HG03139 (cell line): ENCODE measurements around the gene BMPR1A.

ENCODE experiments used
- ATAC-seq: cut with Tn5 transposase; IDR thresholded peaks from one replicate; pipeline ENCODE4 v1.9.1; 2021; ENCODE audit not compliant: unreplicated experiment

Gene BMPR1A

DNA sequence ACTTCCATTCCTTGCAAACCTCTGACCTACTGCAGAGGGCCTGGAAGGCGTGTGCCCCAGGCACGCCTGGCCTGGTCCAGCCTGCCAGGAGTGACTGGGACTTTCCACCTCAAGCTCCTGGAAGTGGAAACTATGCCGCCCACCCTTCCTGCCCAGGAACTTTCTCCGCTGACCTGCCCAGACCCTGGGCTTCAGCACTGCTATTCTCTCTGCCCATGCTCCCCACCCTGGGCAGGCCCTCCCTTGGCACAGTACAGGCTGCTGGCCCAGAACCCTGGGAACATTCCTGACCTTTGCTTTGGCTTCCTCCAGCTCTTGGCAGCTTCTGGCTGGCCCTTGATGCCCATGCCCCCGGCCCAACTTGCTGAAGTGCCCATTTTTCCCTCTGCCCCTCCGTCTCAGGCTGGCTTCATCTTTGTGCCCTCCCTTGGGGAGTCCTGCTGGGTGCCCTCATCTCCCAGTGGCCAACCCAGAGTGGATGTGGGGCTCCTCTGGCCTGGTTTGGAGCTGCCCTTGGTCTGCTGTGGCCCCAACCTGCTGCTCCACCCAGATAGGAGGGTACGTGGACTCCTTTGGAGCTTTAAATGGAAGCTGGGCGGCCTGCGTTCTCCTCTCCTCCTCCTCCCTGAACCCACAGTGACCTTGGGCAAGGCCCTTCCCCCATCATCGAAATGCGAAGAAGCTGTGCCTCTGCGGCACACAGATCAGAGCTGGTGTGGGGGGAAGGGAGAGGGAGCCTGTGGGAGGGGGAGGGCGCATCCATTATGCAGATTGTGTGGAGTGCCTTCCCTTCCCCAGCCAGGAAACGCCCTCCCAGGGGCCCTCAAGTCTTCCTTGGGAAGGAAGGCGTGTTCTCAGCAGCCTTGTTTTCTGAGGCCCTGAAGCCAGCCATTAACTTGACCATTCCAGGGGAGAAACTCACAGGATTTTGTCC lies 197.6 kb downstream of the BMPR1A start:
- ATAC-seq: no peak

DNA sequence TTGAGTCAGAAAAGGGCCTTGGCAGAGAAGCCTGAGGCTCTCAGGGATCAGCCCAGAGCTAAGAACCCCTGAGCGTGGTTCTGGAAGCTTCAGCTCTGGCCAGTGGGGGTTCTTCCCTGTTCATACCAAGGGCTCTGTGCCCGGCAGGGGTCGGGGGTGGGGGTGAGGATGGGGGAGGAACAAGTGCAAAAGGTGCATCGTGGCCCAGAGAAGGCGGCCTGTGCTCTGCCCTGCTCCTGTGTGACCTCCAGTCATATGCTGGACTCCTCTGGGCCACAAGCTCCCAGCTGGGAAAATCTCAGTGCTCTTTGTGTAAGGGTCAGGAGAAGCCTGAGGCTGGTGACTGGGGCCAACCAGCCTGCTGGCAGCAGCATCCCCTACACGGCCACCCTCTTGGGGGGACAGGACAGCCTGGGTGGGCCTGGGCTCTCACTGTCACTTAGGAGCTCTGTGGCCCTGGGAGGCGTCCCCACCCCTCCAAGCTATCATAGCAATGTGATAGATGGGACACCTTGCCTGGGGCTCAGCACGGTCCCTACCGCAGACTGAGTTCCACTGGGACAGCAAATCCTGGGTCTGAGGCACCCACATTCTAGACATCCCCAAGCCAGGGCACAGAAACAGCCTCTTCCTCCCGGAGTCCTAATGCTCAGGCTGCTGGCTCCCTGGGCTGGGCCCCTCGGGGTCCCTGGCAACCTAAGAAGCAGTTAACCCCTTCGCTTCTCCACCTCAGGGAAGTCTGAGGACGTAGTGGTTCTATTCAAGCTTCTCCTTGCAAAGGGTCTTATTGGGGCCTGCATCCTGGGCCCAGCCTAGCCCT lies 198.5 kb downstream of the BMPR1A start:
- ATAC-seq: no peak

DNA sequence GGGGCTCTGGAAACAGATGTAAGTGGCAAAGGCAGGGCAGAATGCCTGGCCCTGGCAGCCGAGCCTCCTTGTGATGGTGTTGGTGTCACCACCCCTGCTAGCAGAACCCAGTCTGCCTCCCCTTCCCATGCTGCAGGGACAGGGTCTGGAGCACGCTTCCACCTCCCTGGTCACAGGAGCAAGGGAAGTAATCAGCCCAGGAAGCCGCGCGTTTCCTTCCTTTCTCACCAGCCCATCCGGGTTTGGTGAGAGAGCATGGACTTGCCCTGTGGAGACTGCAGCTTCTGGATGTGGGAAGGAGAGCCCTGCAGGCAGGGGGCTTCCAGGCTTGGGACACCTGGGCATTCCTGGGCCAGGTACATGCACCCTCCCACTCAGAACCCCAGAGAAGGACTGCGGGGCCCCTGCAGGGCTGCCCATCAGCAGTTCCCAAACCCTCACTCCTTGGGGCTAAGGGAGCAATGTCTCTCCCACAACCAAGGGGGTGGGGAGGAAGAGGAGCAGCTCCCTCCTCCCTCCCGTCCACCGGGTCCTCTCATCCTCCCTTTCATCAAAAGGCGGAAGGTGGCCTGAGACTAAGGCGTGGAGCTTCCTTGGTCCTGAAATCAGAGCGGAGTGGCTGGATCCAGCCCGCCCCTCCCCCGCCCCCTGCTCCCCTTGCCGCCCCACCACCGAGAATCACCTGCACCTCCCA lies 199.2 kb downstream of the BMPR1A start:
- ATAC-seq: no peak

DNA sequence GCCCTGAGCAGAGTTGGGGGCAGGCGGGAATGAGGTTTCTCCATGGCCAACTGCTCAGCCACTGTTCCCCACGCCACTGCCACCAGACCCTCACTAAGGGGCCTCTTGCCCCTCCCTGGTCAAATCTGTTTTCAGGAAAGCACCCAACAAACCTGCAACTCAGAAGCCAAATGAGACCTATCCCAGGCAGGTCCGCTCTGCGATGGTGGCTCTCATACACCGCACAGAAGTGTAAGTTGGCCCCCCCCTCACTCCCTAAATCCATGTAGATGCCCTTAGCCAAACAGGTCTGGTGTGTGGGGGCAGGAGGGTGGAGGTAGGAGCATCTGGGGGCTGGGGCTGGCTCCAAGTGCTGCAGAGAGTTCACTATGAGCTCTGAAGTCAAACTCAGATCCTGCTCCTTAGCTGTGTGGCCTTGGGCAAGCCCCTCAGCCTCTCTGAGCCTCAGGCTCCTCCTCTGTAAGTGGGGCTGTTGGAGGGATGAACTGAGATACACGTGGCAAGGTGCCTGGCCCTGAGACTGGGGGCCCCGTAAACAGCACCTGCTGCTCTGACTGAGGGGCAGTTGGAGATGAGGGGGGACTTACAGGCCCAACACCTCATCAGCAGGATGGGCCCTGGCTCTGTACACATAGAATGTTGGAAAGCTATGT lies 199.9 kb downstream of the BMPR1A start:
- no peak for ATAC-seq

DNA sequence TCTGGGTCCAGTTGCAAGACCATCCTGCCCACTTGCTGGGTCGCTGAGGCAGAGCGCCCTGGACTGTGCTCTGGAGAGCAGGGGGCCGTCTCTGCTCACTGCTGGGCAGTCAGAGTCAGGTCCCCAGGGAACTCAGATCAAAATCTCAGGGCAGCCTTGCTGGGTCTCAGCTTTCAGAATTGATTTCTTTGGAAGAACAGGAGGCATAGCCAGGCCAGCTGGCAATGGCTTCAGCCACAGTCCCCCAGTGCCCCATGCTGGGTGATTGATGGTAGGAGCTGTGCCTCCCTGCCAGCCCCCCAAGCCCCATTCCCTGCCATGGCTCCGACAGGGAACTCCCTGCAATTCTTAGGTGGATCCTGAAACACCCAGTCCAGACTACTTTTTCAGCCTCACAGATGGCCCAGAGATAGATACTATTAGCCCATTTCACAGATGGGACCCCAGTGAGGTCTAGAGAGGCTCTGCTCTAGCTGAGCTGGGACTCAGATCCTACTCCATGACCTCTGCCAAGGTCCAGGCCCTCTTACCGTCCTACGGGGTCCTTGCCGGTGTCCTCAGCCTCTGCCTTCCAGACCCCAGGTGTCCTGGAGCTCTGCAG lies 200.5 kb downstream of the BMPR1A start:
- ATAC-seq: no peak

DNA sequence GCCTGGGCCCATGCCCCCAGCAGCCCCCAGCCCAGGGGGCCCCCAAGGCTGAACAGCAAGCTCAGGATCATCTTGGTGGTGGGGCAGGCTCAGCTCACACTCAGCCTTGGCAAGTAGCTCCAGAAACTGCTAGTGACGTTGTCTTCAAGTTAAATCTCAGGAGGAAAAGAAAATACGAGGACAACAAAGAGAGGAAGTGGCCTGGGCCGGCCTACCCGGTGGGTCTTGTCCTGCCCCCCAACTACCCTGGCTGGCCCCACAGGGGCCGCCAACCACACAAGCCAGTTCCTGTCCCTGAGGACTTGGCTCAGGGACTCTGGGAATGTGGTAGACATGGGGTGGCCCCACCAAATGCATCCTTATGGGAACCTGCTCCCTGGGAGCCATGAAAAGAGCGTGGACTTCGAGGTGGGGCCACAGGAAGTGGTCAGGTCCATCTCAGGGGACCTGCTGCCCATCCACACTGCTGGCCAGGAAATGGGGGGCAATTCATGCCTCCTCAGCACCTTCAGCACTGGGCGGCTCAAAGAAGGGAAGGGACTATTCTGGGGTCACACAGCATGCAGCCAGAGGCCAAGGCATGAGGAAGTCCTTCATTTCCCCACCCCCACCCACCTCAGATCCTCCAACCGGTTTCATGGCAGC lies 201.2 kb downstream of the BMPR1A start, which contains the start of gene MMRN2:
TSS of gene MMRN2 (minus strand) at position 145 of the 645 bp plus-strand sequence. CDS start at position 71, 74 bp downstream.
- no peak for ATAC-seq

DNA sequence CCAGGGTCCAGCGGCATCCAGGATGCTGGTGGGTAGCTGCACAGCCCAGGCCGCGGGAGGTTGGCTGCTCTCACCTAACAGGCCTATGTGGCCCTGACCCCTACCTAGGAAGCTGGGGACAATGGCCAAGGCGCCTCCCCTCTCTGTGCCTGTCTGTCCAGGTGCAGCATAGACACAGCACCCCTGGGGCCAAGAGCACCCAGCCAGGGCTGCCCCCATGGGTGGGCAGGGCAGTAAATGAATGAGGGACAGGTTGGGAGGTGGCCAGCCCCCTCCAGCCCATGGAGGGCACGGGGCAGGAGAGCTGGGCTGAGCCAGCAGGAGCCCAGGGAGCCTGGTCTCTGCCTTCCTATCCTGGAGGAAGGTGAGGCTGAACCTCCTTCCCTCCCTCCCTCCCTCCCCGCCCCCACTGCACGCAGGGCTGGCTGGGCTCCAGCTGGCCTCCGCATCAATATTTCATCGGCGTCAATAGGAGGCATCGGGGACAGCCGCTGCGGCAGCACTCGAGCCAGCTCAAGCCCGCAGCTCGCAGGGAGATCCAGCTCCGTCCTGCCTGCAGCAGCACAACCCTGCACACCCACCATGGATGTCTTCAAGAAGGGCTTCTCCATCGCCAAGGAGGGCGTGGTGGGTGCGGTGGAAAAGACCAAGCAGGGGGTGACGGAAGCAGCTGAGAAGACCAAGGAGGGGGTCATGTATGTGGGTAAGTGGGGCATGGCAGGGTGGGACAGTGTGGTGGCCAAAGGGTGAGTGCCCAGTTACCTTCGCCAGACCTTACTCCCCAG lies 201.9 kb downstream of the BMPR1A start, which contains the start of gene SNCG:
TSS of gene SNCG (plus strand) at position 484 of the 785 bp plus-strand sequence. CDS start at position 583, 99 bp downstream.
- no peak for ATAC-seq

DNA sequence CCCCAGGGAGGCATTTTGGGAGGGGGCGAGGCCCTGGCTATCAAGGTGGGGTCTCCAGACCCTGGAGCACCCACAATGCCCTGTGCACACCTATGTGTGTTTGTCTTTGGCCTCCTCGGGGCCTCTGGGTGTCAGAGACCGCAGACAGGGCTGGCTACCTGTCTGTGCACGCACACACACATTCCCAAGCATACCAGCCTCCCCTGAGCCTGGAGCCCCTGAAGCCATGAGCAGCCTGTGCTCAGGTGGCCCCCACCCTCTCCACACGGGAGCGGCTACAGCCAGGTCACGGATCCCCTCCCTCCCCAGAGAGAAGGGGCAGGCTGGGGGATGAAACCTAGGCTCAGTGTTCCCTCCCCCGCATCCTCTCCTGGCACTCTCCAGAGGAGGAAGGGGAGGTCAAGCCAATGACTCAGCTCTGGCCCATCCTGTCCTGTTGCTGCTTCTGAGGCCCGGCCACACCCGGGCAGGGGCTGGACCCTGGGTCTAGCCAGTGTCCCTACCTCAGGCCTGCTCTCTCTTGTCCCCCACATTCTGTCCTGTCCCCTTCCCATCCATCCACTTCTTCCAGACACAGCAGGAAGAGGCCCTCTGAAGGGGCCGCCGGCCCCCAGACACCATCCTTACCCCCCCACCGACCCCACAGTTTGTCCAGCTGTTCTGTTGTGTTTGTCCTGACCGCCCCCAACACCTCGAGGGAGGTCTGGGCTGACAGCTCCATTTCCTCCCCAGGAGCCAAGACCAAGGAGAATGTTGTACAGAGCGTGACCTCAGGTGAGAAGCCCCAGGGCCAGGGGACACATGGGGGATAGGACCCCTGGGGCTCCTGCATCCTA lies 202.7 kb downstream of the BMPR1A start:
- ATAC-seq: no peak

DNA sequence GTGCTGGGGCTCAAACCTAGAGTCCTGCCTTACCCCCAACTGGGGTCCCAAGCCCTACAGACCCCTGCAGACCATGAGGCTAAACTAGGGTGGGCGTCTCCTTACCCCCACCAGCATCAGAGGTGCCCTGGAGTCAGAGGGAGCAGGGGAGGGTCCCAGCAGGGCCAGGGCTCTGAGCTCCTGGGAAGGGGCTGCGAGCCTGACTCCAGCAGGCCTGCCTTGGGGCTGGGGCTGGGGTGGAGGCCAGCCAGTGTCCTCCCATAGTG lies 203.3 kb downstream of the BMPR1A start:
- ATAC-seq: no peak

DNA sequence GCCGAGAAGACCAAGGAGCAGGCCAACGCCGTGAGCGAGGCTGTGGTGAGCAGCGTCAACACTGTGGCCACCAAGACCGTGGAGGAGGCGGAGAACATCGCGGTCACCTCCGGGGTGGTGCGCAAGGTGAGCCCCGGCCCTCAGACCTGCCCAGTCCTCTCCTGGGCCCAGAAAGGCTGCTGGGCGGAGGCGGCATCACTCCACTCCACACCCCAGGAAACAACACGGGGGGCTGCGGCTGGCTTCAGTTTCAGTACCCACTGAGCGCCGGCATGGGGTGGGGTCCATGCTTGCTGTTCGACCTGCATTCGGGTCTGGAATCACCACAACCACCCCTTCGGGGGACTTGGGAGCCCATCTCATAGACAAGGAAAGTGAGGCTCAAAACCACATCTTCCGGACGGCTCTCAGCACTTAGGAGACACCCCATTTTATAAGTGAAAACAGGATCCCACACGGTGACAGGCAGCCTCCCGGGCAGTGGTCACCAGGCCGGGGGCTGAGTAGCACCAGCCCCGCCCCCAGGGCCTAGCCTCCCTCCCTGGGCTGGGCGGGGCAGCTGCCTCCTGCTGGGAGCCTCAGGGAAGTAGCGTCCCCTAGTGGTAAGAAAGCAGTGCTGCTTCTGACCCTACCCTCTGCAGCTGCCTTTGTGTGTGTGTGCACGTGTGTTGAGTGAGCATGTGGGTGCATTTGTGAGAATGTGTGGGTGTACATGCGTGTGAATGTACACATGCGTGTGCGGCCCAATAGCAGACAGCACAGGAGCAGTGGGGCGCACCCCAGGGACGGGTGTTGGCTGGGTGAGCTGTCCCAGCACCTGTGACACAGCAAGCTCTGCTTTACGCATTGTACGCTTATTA lies 203.8 kb downstream of the BMPR1A start:
- ATAC-seq: no peak

DNA sequence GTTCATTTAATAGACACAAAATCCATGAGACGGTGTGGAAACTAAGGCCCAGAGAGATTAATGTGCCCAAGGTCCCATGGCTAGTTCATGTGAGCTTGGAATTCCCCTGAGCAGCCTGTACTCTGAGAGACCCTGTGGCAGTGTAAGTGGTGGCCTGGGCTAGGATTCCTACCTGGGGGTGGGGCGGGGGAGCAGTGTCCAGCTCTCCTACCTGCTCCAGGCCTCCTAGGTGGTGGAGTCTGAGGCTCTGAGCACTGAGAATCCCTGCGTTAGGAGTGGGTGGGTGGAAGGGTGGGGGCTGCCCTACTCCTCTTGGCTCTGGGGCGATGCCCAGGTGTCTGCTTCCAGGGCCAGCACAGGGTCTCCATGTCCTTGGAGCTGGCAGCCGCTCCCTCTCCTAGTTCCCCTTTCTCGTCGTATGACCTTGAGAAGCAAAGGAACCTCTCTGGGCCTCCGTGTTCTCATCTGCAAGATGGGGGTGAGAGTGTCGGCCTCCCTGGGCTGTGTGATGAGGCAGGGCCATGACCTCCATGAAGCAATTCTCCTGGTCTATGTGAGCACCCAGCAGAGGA lies 204.5 kb downstream of the BMPR1A start:
- no peak for ATAC-seq

DNA sequence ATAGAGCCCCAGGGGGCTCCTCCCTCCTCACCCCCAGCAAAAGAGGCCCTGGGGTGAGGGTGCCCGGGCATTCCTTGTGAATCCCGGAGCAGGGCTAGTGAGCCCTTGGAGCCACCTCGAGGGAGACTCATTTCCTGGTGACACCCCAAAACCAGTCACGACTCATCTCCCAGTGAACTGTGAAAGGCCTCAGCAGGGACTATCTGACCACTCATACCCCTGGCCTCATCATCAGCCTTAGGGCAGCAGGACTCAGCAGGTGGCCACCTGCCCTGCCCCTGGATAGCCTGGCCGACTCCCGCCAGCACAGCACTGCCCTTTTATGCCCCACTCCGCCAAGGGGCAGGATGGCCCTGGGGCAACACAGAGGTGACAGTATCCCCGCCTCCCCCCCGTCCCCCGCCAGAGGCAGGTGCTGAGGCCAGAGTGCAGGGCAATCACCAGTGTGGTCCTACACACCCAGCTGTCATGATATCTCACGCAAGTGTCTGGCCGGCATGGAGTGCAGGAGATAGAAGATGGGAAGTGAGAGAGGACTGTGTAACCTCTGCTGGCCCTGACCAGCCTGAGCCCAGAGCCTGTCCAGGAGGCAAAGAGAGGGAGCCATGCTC lies 205.2 kb downstream of the BMPR1A start:
- no peak for ATAC-seq

DNA sequence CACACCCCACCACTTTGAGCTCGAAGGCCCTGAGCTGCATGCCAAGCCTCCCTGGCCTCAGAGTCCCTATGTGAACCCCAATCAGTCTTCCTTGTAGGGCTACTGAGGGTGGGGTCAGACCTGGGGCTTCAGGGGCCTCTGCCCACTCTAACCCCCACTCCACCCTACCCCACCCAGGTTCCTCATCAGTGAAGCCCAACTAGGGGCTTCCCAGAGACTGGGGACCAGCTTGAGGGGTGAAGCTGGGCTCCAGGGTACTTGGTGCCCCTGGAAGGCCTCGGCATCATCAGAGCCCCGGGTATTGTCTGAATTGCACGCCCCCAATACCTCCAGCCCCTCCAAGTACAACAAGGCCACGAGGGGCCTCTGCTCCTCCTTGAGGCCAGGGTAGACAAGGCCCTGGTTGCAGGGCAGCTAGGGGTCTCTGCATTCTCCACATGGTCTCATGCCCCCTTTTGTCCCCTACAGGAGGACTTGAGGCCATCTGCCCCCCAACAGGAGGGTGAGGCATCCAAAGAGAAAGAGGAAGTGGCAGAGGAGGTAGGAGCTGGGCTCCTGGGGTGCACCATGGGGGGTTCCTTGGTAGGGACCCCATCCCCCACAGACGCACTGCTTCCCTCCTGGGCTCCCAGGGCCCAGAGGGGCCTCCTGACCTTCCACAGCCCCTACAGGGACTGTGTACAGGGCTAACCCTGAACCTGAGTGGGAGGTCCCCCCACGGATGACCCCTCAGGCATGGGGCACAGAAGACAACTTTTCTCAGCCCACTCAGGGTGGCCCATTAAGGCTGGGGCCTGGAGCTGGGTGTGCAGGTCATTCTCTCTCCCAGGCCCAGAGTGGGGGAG lies 205.9 kb downstream of the BMPR1A start:
- ATAC-seq: no peak

DNA sequence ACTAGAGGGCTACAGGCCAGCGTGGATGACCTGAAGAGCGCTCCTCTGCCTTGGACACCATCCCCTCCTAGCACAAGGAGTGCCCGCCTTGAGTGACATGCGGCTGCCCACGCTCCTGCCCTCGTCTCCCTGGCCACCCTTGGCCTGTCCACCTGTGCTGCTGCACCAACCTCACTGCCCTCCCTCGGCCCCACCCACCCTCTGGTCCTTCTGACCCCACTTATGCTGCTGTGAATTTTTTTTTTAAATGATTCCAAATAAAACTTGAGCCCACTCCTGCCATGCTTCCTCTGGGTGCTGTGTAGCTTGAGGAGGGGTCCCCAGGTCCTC lies 206.5 kb downstream of the BMPR1A start:
- ATAC-seq: no peak

DNA sequence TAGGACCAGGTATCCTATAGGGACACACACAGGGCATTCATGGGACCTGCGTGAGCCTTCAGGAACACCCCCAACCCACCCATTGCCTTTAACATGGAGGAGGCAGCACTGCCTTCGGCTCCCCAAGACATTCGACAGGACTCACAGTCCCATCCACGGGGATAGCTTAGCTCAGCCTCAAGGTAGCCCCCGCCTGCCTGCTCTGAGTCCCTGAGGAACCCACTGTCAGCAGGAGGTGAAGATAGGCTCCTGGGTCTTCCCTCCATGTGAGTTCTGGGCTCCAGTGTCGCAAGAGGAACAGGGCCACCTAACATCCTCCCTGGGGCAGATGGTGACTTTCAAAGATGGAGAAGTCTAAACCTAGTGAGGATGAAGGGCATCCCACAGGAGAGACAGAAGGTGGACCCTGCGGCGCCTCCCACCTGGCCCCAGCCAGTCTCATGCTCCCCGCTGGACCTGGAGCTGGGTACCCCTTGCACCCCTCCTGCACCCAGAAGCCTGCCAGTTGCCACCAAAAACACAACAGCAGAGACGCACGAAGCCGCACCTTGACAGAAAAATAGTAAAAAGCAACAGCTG lies 207.0 kb downstream of the BMPR1A start:
- no peak for ATAC-seq
